C4-2B (cell line): ENCODE data around the gene KIF1B.

Experiments
- CTCF ChIP-seq: fragments of 450-650 bp; conservative IDR thresholded peaks from 2 replicates; pipeline ENCODE4 v1.5.1; 2017; ENCODE audit warnings: mild to moderate bottlenecking
- ZFX ChIP-seq: fragments of 450-650 bp; IDR thresholded peaks from 2 replicates; pipeline ENCODE4 v1.6.1; 2017

DNA sequence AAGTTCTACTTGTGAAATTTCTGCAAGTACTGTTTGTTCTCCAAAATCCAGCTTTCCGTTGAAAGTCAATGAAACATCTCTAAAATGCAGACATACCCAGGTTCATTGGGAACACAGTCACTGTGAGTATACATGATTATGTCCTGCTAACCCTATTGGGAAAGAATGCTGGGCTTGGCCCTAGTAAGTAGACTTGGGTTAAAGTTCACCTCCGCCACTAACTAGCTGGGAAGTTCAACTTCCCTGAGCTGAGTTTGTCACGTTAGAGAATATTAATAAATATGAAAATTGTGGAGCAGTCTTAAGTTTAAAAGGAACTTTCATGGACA lies 178.0 kb downstream of the KIF1B start:
- TF ChIP-seq CTCF (no peak), ZFX (no peak)
